ENCODE data around the gene RGS1.

The RGS1 gene

DNA sequence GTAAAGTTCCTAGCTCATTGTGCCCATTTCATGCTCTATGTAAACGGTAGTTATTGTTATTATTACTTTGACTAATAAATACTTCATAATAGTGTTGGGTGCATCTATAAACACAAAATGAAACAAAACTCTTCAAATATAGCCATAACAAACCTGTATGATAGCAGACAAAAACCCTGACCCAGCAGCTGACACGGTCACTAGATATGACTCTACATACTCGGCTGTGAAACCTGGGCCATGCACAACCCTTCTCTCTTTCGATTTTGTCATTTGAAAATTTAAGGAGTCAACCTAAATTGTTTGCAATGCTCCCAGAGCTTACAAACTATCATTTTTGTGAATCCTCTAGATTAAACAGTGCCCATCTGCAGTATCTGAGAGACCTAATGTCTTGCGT is 52.3 kb downstream of the RGS1 start:
- DNase-seq: no peak

DNA sequence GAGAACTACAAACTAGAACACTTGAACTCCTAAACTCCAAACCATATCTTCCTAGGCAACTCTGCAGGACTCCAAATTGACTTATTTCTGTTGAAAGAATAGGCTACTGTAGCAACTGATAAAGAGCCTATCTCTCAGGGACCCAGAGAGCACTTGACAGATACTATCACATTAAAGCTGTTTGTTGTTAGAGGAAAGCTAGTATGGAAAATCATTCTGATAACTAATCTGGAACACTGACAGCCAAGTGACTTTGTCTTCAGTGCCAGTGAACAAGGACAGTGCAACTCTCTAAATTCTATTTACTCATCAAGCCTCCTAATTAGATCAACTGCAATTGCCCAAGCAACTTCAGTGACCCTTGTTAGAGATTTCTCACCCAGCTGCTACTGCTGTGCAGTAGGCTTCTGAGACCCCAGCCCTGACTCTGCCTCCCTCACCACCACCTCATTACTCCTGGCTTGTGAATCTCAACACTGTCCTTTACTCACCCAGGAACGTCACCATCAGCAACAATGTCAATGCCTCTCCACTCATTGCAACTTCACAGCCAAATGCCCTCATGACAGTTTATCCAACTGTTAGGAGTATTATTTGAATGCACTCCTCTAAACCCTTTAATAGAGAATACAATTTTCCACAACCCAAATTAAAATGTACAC is 53.0 kb downstream of the RGS1 start:
- DNase-seq: no peak

DNA sequence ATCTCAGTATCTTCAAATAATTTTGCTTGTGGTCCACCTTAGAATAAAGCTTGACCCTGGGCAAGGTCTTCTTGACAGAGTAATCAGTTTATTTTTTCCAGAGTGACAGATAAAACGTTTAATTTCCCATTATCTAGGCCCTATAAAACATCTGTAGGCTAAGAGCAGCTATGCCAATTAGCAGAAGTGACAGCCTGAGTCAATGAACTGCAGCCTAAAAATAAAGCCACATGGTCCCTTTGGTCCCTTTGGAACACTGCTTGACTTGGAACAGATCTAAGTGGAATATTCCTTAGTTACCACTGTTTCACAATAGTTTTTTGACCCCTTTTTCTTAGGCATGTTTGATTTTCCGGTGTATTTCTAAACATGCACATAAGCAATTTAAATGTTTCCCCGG is 54.0 kb downstream of the RGS1 start:
- no peak for DNase-seq

All from NCI-H2029 (cell line).